ENCODE results near the gene RRAD. TPM values are rescaled to one million over a fixed set of nuclear protein-coding genes. Genes with fewer than 3 reads are reported as not detected.

The RRAD gene
- total RNA-seq, 1 donor from 2014 or later = 75.0 TPM

GRCh38 chr16:66950971-66951790 lies 25.8 kb upstream of the RRAD start:
- H3K36me3 ChIP-seq (ENCODE audit: control insufficient read depth, insufficient read depth, low read length) = no peaks in the 10 kb centered on the region
- FAIRE-seq = no peak

GRCh38 chr16:66950437-66950836 lies 25.1 kb upstream of the RRAD start:
- no peak for DNase-seq (ENCODE audit: low read depth)
- TF ChIP-seq CTCF (IDR thresholded peaks at IDR 0.05; ENCODE audit: insufficient read depth, low read length, severe bottlenecking) = no peak
- no peaks in the 10 kb centered on the region for H3K36me3 ChIP-seq (ENCODE audit: control insufficient read depth, insufficient read depth, low read length)
- no peaks in the 10 kb centered on the region for H3K27me3 ChIP-seq (ENCODE audit: control insufficient read depth, insufficient read depth, low read length)
- no peak for FAIRE-seq
- H3K4me3 ChIP-seq (ENCODE audit: low read depth, low read length) = no peak overlapping the region

More at GRCh38 chr16:66950971-66951790, 25.8 kb upstream of the RRAD start:
- Histone ChIP-seq H3K27me3 (ENCODE audit: control insufficient read depth, insufficient read depth, low read length) (no peaks in the 10 kb centered on the region), H3K4me3 (ENCODE audit: low read depth, low read length) (no peak overlapping the region)
- peak; percentile 25 for DNase-seq (ENCODE audit: low read depth)
- TF ChIP-seq CTCF (IDR thresholded peaks at IDR 0.05; ENCODE audit: insufficient read depth, low read length, severe bottlenecking) = no peak

- Histone ChIP-seq H3K27me3 (ENCODE audit: control insufficient read depth, insufficient read depth, low read length) (no peaks in the 10 kb centered on the region), H3K36me3 (ENCODE audit: control insufficient read depth, insufficient read depth, low read length) (no peaks in the 10 kb centered on the region), H3K4me3 (ENCODE audit: low read depth, low read length) (no peak overlapping the region)
- DNase-seq (ENCODE audit: low read depth) (no peak), FAIRE-seq (no peak)
- no peak for TF ChIP-seq CTCF (IDR thresholded peaks at IDR 0.05; ENCODE audit: insufficient read depth, low read length, severe bottlenecking)
Measured at GRCh38 chr16:66949472-66949871, 24.1 kb upstream of the RRAD start.

- H3K4me3 ChIP-seq (ENCODE audit: low read depth, low read length) = peak overlapping the region; percentile 51
- no peaks in the 10 kb centered on the region for H3K27me3 ChIP-seq (ENCODE audit: control insufficient read depth, insufficient read depth, low read length)
- no peak for DNase-seq (ENCODE audit: low read depth)
- H3K36me3 ChIP-seq (ENCODE audit: control insufficient read depth, insufficient read depth, low read length) = no peaks in the 10 kb centered on the region
- TF ChIP-seq CTCF (IDR thresholded peaks at IDR 0.05; ENCODE audit: insufficient read depth, low read length, severe bottlenecking) = no peak
- FAIRE-seq = no peak
Measured at GRCh38 chr16:66948837-66949225, 23.5 kb upstream of the RRAD start.

- FAIRE-seq (no peak), DNase-seq (ENCODE audit: low read depth) (peak; percentile 69)
- Histone ChIP-seq H3K36me3 (ENCODE audit: control insufficient read depth, insufficient read depth, low read length) (no peaks in the 10 kb centered on the region), H3K4me3 (ENCODE audit: low read depth, low read length) (peak overlapping the region; percentile 51), H3K27me3 (ENCODE audit: control insufficient read depth, insufficient read depth, low read length) (no peaks in the 10 kb centered on the region)
- TF ChIP-seq CTCF (IDR thresholded peaks at IDR 0.05; ENCODE audit: insufficient read depth, low read length, severe bottlenecking) = no peak
Measured at GRCh38 chr16:66948134-66948836, 22.9 kb upstream of the RRAD start.
